ENCODE data around the gene HAUS7. TPM values are rescaled to one million over a fixed set of nuclear protein-coding genes. Genes with fewer than 3 reads are reported as not detected.

HAUS7 gene
- 10 to 100 TPM; 18.7 to 27.6 (median 22.6) TPM for polyA plus RNA-seq (ENCODE audit: insufficient read length in 10 of 10)
- long read RNA-seq, donor 1, transcript HAUS7-202 (10 exons, 1,363 nt): major isoform, 7 of 7 reads
- long read RNA-seq, donor 1, partial matches to known transcripts: 0 of 7 reads
- long read RNA-seq, donor 1, other reads (novel, unspliced or antisense): 0 of 7 reads
- long read RNA-seq, donor 2, partial matches to known transcripts: 0 of 2 reads
- long read RNA-seq, donor 2, other reads (novel, unspliced or antisense): 0 of 2 reads
- long read RNA-seq, donor 3: 0 reads
- long read RNA-seq, donor 4, transcript HAUS7-202 (10 exons, 1,363 nt): major isoform, 5 of 11 reads
- long read RNA-seq, donor 4, partial matches to known transcripts: 5 of 11 reads
- long read RNA-seq, donor 4, other reads (novel, unspliced or antisense): 0 of 11 reads
- long read RNA-seq, donor 5, partial matches to known transcripts: 0 of 2 reads
- long read RNA-seq, donor 5, other reads (novel, unspliced or antisense): 0 of 2 reads
- long read RNA-seq, donor 6, transcript HAUS7-202 (10 exons, 1,363 nt): major isoform, 6 of 365 reads
- long read RNA-seq, donor 6, partial matches to known transcripts: 286 of 365 reads
- long read RNA-seq, donor 6, other reads (novel, unspliced or antisense): 73 of 365 reads
- long read RNA-seq, donor 7, transcript HAUS7-202 (10 exons, 1,363 nt): major isoform, 6 of 86 reads
- long read RNA-seq, donor 7, partial matches to known transcripts: 80 of 86 reads
- long read RNA-seq, donor 7, other reads (novel, unspliced or antisense): 0 of 86 reads
- long read RNA-seq, donor 8, partial matches to known transcripts: 21 of 48 reads
- long read RNA-seq, donor 8, other reads (novel, unspliced or antisense): 23 of 48 reads
- long read RNA-seq, donor 9: 0 reads

DNA sequence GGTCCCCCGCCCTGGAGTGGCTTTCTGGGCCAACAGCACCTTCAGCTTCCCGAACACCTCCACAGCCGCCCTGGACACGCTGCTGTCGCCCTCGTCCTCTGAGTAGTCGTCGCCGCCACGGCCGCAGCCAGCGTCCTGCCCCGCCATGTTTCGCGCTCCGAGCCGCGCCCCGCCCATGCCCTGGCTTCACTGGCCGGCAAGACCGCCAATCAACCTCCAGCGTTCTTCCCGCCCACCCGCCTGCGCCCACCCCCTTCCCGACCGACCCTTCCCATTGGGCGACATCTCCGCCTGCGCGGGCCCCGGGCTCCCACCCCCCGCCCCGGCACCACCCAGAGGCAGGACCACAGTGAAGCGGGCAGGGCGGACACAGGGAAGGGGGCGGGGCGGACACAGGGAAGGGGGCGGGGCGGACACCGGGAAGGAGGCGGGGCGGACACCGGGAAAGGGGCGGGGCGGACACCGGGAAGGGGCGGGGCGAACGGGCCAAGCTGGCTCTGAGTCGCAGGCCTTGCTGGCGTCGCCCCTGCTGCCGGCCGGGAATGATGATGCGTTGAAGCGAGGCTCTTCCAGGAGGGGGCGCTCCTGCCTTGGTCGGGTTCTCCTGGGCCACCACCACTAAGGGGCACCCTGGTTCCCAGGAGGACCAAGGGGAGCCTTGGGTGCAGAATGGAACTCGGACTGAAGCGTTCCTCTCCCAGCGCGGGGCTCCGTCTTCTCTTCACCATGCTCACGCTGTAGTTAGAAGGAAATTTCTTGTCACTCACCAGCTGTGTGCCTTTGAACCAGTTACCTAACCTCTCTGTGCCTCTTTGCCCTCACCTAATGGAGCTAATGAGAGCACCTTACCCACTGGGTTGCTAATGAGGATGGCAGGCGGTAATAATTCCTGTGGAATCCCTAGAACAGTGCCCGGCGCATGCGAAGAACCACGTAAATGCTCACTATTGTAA lies at the start of gene HAUS7:
TSS of gene HAUS7 (minus strand) at position 166 of the 953 bp plus-strand sequence. CDS start at position 147, 19 bp downstream.
- DNase-seq: peak; percentile 86 to 93 (median 91)

DNA sequence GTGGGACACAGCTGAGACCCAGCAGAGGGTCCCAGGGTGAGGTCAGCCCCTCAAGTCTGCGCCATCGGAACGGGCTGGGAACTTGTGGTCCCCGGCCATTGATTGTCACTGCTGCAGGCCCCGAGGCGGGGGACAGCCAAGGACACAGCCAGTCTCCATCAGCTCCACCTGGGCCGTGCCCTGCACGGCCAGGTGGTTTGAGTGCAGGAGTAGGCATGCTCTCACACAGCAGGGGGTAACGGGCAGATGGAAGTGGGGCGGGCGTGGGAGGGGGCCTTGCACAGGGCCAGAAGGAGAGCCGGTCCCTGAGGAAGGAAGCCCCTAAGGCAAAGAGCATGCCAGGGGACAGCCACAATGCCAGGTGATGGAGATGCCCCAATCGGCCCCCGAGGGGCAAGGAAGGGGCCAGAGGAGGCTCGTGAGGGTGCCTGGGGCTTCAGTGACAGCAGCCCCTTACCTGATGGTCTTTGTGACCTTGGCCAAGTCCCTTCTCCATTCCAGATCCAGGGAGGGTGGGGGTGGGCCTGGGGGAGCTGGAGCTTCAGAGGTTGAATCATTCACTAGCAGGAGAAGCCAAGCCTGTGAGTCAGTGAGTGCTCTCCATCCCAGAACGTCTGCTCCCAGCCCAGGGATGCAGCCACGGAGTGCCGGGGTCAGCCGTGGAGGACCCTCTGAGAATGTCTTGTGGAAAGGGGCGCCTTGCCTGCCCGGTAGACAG lies 49.4 kb upstream of the HAUS7 start:
- no peak for DNase-seq

DNA sequence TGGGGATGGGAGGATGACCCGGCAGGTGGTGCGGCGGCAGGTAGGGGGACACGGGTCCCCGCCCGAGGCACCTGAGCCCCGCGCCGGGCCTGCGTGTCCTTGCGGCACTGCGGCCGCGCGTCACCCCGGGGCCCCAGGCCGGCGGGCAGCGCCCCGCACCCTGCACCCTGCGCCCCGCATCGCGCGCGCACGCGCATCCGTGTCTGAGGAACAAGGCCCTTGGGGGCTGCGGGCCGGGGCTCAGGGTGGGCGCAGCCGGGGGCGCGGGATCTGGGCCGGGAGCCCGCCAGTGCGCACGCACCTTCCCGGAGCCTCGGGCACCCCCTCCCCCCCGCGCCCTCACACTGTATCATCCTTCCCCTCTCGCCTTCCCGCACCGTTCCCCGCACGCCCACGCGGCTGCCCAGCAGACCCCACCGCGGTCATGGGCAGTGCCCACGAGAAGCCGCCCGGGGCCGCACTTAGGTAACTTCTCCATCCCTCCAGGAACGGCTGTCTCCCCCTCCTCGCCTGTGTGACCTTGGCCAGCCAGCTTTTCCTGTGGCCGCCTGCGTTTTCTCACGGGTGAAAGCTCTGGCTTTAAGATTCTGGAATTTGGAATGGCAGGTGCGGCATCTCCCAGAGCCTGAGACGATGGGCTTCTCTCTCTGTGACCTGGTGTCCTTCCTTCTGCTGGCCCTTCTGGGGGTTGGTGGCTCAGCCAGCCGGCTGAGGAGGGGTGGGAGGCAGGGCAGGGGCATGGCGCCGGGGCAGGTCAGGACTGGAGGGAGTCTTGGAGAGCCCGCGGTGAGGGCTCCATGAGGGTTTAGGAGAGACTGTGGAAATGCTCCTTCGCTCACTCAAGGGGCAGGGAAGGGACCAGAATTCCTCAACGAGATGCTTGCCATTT lies 47.8 kb upstream of the HAUS7 start:
- DNase-seq: no peak

DNA sequence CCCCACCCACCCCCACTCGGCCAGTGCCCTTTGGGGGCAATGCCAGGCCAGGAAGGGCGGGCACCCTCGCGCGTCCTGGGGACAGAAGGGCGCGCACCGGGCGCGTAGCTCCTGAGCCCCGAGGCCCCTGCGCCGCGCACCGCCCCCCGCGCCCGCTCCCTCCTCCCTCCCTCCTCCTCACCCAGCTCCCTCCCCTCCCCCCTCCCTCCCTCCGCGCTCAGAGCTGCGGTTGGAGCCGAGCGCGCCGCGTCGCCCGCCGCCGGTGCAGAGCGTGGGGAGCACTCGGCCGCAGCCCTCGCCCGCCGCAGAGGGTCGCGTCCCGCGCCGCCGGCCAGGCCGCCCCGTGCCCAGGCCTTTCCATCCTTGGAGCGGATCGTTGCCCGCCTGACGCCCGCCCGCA lies 47.0 kb upstream of the HAUS7 start, which contains the start of gene ATP2B3:
TSS of gene ATP2B3 (plus strand) at position 220 of the 400 bp plus-strand sequence. CDS start 18,606 bp downstream, outside the sequence.
- DNase-seq: no peak

DNA sequence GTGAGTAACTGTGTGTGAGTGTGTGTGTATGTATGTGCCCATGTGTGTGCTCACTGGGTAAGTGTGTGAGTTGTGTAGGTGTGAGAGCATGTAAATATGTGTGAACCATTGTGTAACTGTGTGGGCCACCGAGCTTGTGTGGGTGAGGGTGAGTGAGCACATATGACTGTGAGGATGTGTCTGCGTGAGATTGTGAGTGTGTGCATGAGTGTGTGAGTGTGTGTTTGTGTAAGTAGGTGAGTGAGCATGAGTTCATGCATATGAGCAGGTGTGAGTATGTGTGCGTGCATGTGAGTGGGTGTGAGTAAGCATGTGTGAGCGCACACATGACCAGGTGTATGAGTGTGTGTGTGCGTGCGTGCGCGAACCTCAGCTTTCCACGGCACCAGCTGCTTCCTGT lies 45.7 kb upstream of the HAUS7 start:
- DNase-seq: no peak

DNA sequence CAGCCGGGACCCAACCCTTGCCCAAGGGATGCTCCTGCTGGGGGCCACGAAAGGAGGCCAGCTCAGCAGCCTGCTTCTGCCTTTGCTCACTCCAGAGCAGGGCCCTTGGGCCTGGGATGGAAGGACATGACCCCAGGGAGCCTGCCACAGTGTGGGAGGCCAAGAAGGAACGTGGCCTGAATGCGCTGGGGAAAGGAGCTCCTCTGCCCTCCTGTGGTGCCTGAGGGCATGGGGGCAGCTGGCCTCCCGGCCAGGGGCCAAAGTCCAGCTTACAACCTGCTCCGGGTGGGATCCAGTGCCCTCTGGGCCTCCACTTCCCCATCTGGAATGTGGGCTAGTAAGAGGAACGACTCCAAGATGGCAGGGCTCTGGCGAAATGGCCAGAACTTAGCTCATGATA lies 45.1 kb upstream of the HAUS7 start:
- DNase-seq: no peak

DNA sequence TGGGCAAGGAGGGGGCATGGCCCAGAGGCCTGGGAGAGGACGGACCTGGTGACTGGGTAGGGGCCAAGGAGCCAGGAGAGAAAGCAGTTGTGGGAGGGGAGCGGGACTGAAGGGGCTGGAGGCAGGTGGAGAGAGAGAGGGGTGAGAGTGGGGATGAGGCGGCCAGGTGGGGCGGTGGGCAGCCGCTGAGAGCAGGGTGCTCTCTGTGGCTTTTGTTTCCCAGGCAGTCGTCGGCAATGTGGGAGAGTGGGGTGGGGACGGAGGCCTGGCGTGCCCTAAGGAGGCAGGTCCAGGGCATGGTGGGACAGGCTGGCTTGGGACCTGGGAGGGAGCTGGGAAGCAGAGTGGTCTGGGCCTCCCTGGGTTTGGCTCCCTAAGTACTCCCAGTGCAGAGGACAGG lies 43.9 kb upstream of the HAUS7 start:
- no peak for DNase-seq

DNA sequence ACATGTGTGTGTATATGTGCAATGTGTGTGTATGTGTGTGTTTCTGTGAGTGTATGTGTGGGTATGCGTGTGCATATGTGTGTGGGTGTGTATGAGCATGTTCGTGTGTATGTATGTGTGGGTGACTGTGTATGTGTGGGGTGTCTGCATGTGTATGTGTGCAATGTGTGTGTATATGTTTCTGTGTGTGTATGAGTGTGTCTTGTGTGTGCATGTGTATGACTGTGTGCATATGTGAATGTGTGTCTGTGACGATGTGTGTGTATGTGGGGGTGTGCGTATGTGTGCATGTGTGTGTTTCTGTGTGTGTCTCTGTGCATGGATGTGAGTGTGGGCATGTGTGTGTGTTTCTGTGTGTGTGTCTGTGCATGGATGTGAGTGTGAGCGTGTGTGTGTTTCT lies 42.9 kb upstream of the HAUS7 start:
- DNase-seq: no peak

DNA sequence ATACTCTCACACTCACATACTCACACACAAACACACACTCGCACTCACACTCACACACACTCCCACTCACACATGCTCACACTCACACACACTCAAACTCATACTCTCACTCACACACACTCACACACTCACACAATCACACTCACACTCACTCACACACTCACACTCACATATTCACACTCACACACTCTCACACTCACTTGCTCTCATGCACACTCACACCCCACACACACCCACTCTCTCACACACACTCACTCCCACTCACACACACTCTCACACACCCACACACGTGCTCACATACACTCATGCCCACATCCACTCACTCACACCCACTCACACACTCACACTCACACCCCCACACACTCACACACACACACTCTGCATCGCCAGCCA lies 42.1 kb upstream of the HAUS7 start:
- no peak for DNase-seq

DNA sequence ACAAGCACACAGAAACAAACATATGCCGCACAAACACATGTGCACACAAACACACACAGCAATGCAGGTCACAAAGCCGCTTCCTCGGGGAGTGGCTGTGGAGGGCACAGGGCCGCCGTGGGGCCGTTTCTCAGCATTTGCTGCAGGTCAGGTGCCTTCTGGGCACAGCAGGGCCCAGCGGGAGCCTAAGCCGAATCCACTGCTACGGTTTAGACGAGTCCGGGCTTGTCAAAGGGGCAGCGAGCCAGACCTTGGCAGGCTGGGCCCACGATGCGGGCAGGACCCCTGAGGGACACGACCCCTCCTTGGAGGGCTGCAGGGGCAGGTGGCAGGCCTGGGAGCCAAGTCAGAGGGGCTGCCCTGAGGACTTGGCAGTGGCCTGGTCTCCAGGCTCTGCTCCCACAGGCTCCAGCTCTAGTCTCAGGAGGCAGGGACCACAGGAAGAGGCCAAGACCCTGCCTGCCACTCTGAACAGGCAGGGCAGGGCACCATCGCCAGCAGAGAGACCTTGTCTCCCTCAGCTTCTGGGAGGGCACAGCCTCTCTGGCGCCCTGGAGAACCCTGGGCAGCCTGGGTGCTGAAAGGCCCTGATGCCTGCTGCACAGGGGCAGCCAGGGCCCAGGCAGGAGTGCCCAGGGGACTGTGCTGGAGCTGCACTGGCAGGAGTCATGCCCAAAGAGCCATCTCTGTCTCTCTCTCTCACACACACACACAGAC lies 41.6 kb upstream of the HAUS7 start:
- no peak for DNase-seq

DNA sequence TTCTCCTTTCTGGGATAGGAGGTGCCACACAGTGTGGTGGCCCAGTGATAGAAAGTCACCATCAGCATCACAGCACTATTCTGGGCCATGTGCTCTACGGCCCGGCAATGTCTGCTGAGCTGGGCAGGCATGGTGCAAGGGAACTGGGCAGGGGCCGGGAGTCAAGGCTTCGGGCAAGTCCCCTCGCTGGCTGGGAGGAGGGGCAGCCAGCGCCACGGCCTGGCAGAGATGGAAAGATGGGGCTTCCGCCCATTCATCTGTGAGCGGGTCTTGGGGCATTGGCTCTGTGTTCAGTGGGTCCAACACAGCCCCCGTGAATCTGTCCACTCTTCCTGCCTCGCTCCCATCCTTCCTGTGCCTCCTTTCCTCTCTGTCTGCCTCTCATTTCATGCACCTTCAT lies 40.0 kb upstream of the HAUS7 start:
- DNase-seq: no peak

DNA sequence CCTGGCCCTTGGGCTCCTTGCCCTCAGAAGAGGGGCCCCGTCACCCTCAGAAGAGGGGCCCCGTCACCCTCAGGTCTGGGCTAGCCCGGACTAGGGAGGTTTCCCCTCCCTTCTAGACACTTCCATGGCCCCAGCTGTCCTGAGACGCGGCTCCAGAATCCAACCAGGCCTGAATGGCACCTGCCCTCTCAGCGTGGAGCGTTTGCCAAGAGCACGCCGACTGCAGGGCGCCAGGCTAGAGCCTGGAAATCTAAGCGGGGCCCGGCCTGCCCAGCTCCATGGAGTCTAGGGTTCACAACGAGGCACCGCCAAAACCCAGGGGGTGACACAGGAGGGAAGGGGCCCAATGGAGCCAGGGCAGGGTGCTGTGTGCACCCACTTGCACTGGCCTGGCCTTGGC lies 39.2 kb upstream of the HAUS7 start:
- no peak for DNase-seq

DNA sequence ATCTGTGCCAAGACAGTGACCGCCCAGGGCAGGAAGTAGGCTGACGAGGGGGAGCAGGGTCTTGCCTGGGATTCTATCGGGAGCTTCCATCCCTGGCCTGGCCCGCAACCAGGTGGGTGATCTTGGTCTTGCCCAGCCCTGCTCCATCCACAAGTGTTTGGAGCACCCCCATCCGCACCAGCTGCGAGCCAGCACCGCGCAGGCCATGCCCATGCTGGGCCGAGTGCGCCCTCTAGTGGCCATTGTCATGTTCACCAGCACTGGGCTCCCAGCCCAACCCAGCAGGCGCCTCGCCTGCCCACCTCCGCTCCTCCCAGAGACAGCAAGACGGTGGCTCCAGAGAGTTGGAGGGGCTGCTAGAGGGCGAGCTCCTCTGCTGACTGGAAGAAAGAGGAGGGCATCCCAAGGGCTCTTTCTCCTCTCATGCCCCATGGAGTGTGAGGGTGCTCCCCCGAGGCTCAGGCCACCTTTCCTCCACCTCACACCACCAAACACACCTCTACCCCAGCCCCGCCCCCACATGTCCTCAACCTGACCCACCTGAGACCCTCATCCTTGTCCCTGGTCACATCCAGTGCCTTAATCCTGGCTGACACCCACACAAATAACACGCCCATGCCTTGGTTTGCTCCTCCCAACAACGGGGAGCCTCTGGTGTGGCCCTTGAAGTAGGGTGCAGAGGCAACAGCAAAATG lies 37.3 kb upstream of the HAUS7 start:
- DNase-seq: peak; percentile 60 to 87 (median 83)

DNA sequence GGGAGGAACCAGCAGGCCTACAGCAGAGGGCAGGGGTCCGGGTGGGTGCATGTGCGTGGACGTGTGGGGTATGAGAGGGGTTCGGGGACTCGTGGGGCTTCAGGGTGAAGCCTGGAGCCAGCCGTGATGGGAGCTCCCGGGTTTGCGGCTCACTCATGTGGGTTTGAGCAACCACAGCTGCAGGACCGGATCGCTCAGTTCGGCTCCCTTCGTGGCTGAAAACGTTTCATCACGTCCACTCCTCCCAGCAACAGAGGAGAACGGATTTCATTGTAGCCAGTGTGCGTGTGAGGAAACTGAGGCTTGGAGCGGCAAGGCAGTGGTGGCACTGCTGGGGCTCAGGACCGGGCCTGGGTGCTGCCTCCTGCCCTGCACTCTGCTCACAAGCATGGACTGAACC lies 35.0 kb upstream of the HAUS7 start:
- DNase-seq: no peak

DNA sequence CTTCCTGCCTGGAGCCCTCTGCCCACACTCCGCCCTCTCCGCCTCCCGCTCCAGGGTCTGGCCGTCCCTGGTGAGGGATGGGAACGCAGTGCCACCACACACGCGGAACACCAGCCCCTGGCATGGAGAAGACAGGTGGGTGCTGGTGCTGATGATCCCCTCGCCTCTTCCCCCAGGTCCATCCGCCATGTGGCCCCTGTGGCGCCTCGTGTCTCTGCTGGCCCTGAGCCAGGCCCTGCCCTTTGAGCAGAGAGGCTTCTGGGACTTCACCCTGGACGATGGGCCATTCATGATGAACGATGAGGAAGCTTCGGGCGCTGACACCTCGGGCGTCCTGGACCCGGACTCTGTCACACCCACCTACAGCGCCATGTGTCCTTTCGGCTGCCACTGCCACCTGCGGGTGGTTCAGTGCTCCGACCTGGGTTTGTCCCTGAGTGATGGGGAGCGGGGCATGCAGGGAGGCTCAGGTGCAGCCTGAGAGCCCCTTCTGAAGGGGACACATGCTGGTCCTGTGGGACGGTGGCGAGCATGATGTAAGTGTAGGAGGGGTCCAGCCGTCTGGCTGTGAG lies 34.2 kb upstream of the HAUS7 start:
- no peak for DNase-seq

DNA sequence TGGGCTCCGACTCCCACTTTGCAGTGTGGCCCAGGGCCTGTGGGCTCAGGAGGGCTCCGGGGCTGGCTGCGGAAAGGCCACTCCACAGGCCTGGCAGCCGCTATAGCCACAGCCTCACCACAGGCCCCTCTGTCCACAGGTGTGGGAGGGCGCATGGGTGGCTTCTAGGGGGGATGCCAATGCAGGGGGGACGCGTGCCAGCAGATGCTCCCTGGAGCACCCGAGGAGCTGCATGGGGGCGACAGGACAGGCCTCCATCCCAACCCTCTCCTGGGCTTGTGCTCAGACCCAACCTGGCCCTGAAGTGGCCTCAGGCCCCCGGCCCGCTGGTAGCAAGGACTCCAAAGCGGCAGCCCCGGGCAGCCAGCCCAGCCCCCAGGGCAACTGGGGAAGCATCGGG lies 32.4 kb upstream of the HAUS7 start:
- DNase-seq: no peak

DNA sequence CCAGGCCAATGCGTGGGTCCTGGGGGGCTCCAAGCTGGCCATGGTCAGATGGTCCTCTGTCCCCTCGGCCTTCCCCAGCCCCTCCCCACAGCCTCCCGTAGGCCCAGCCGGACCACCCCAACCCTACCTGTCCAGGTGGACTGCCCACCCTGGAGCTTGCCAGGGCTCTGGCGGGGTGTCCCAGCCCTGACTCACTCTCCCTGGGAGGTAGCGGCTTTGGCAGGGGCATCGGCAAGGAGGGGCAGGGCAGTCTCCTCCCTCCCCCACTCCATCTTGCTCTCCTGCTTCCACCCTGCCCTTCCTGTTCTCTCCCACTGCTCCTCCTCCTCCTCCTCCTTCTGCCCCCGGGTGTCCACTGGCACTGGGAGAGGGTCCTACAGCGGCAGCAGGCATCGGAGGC lies 31.8 kb upstream of the HAUS7 start:
- no peak for DNase-seq

DNA sequence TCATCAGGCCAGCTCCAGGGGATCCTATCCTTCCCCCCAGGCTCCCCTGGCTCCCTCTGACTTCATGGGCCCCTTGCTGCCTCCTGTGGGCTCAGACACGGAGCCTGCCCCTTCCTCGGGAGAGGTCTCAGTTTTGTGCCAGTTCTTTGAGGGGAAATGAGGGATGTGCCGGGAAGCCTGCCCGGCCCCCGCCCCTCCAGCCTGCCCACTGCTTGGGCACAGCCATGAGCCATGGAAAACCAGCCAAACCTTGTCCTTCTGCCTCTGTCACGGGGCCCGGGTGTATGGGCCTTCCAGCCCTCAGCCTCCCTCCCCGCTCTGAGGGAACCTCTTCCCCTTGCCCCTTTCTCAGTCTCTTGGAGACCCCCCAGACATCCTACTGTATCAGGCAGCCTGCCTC lies 31.2 kb upstream of the HAUS7 start:
- DNase-seq: no peak

Data from muscle of back (tissue), 13 donors.